SH-SY5Y (cell line): ENCODE results near the gene MEGF9.

Source experiments
- GATA2 ChIP-seq: IDR thresholded peaks from 2 replicates; pipeline ENCODE4 v1.6.1; 2011; ENCODE audit warnings: mild to moderate bottlenecking, low read depth, low read length
- GATA3 ChIP-seq: IDR thresholded peaks from 2 replicates; pipeline ENCODE4 v1.6.1; 2011; ENCODE audit warnings: low read depth, mild to moderate bottlenecking, low read length, moderate library complexity

DNA sequence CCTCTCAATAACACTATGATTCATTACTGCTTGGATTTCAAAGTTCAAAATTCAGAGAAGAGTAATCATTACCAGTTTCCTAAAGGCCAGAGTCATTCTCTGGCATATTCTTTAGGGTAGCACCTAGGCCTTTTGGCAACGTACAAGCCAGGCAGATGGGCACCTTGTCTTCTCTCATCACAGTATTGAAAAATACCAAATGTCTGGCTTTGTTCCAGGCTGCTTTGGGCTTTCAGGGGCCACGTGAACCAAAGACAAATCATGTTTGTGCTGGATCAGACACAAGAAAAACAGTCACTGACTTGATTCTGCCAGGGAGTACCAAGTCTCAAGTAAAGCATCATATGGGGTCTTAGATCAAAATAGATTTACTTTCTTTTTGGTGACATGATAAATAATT lies 15.5 kb downstream of the MEGF9 start:
- TF ChIP-seq GATA2, result no peak
- no peak for TF ChIP-seq GATA3
